NCI-H526 treated with DMSO at 0.1 percent for 48 hours (cell line): ENCODE measurements around the gene RAD21L1.

Experiments
- DNase-seq: peaks from one replicate; lab custom pipeline; 2025; lab: John Stamatoyannopoulos, UW

RAD21L1 gene

GRCh38 chr20:1225783-1226654 is at the start of gene RAD21L1:
Gene RAD21L1, plus strand, starts transcription at chr20:1226044. Its CDS starts 2,410 bp downstream, at chr20:1228454.
- DNase-seq: peak; percentile 48

- DNase-seq: no peak
Measured at GRCh38 chr20:1177680-1178079, 48.2 kb upstream of the RAD21L1 start.

GRCh38 chr20:1178103-1178502 is 47.7 kb upstream of the RAD21L1 start:
- DNase-seq: no peak

- no peak for DNase-seq
Measured at GRCh38 chr20:1178623-1179022, 47.2 kb upstream of the RAD21L1 start.

GRCh38 chr20:1180949-1181348 is 44.9 kb upstream of the RAD21L1 start:
- no peak for DNase-seq

- no peak for DNase-seq
Measured at GRCh38 chr20:1182106-1182505, 43.7 kb upstream of the RAD21L1 start.

GRCh38 chr20:1183153-1183552 is 42.7 kb upstream of the RAD21L1 start:
- DNase-seq: no peak

GRCh38 chr20:1184260-1184637 is 41.6 kb upstream of the RAD21L1 start:
- DNase-seq: no peak

- peak; percentile 16 for DNase-seq
Measured at GRCh38 chr20:1184638-1185315, 41.1 kb upstream of the RAD21L1 start, which contains the start of gene TMEM74B. Gene TMEM74B, minus strand, starts transcription at chr20:1184981. Its CDS starts 1,180 bp downstream, at chr20:1183801.

GRCh38 chr20:1185316-1185741 is 40.5 kb upstream of the RAD21L1 start:
- peak; percentile 60 for DNase-seq

GRCh38 chr20:1185790-1186334 is 40.0 kb upstream of the RAD21L1 start:
- DNase-seq: peak; percentile 60

- DNase-seq: no peak
Measured at GRCh38 chr20:1186367-1186991, 39.4 kb upstream of the RAD21L1 start.

GRCh38 chr20:1187605-1188171 is 38.2 kb upstream of the RAD21L1 start:
- peak; percentile 72 for DNase-seq

- no peak for DNase-seq
Measured at GRCh38 chr20:1188347-1188746, 37.5 kb upstream of the RAD21L1 start.

- DNase-seq: no peak
Measured at GRCh38 chr20:1189827-1190226, 36.0 kb upstream of the RAD21L1 start.

GRCh38 chr20:1190847-1191246 is 35.0 kb upstream of the RAD21L1 start:
- DNase-seq: no peak

GRCh38 chr20:1191299-1191698 is 34.5 kb upstream of the RAD21L1 start:
- DNase-seq: no peak

- no peak for DNase-seq
Measured at GRCh38 chr20:1195226-1195625, 30.6 kb upstream of the RAD21L1 start.

- DNase-seq: no peak
Measured at GRCh38 chr20:1196634-1197033, 29.2 kb upstream of the RAD21L1 start.

GRCh38 chr20:1197801-1198200 is 28.0 kb upstream of the RAD21L1 start:
- no peak for DNase-seq

- no peak for DNase-seq
Measured at GRCh38 chr20:1198751-1199150, 27.1 kb upstream of the RAD21L1 start.
